ENCODE results near the gene SKOR1.

The SKOR1 gene

DNA sequence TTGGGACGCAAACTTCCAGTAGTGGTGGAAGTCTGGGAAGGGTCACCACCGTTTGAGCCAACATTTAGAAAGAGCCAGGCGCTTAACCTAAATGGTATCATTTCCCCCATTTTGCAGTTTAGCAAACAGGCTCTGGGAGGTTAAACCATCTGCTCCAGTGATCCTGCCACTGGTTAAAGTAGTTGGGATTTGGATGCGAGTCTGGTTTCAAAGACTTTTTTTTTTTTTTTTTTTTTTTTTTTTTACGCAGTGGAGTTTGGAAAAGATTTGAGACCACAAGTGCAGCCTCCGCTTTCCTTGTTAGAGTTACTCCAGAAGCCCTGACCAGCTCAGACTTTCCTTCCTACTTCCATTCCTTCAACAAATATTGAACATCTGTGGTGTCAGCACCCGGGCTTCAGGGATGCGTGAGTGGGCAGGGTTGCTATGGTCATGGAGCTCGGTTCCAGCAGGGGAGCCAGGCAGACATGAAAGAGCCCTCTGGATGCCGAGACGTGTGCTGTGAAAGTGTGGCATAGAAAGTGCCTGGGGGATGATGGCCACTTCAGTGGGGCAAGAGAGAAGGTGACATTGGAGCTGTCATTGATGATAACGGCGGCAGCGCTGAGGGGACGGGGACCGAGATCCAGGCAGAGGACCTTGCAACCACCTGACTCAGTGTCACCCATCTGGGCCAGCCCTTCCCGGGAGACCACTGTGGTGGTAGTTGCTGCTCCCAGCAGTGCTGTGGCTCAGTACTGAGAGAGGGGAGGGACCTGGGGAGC lies 15.6 kb downstream of the SKOR1 start:
- H3K36me3 ChIP-seq = no peaks in the 10 kb centered on the region
- no peak for TF ChIP-seq Cebpa-rat (IDR thresholded peaks at IDR 0.05)
- peak overlapping the region; percentile 80 to 98 (median 95) for H3K4me2 ChIP-seq
- peak overlapping the region; percentile 88 to 94 (median 91) for H3K9ac ChIP-seq
- peaks cover 24 to 51% (median 30%) of the 10 kb centered on the region in 10 experiments for H3K4me1 ChIP-seq
- H4K20me1 ChIP-seq = peaks cover 0 to 3% (median 2%) of the 10 kb centered on the region in 11 experiments; a peak in 10 of 22 replicates
- peak overlapping the region; percentile 64 to 87 (median 82) for H3K4me3 ChIP-seq
- peak overlapping the region; percentile 79 to 93 (median 89) for H3K27ac ChIP-seq
- no peaks in the 10 kb centered on the region for H3K9me3 ChIP-seq (replicated peaks in 1 of 11)
- peaks cover 21 to 32% (median 30%) of the 10 kb centered on the region in 11 experiments for H3K27me3 ChIP-seq

DNA sequence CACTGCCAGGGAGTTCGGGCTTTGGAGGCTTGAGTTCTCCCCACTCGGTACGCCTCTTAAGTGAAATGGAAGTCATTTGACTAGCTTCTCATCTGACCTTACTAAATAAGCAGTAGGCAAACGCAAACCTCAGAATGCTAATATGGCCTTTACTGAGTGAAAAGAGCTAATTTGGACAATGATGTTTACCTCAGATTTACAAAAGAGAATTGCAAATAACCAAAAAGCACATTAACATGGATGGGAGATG lies 16.1 kb downstream of the SKOR1 start:
- TF ChIP-seq Cebpa-rat (IDR thresholded peaks at IDR 0.05) = no peak
- Histone ChIP-seq H3K9me3 (replicated peaks in 1 of 11) (no peaks in the 10 kb centered on the region), H4K20me1 (no peaks in the 10 kb centered on the region), H3K36me3 (no peaks in the 10 kb centered on the region), H3K27ac (peak overlapping the region in 5 of 11 experiments; percentile 89 to 93 (median 93); a peak in 6 of 22 replicates), H3K4me2 (peak overlapping the region; percentile 80 to 98 (median 95)), H3K27me3 (peaks cover 16 to 27% (median 25%) of the 10 kb centered on the region in 11 experiments), H3K4me3 (peak overlapping the region; percentile 64 to 87 (median 82)), H3K9ac (peak overlapping the region; percentile 88 to 94 (median 91); a peak in 21 of 22 replicates), H3K4me1 (peaks cover 22 to 46% (median 27%) of the 10 kb centered on the region in 10 experiments)

DNA sequence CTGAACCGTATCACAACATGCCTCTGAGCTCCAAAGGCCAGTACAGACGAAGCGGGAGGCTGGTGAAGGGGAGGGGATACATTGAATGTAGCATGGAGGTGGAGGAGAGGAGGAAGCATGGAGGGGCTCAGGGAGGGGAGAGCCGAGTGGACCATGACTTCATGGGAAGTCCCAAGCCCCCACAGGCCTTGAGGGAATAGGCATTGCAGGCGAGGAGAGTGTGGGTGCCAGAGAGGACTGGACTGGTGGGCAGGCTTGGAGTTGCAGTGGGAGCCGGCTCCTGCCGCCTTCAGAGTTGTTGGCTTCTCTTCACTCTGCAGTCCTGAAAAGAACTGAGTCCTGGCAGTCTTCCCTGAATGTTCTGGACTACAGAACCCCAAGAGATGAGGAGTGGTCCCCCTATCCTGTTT lies 17.8 kb downstream of the SKOR1 start:
- no peaks in the 10 kb centered on the region for H3K9me3 ChIP-seq (replicated peaks in 1 of 11)
- H3K4me3 ChIP-seq = no peak overlapping the region
- no peak overlapping the region for H3K27ac ChIP-seq
- H3K4me2 ChIP-seq = peak overlapping the region in 6 of 11 experiments; percentile 3 to 27 (median 12); a peak in 5 of 22 replicates
- H3K36me3 ChIP-seq = no peaks in the 10 kb centered on the region
- TF ChIP-seq Cebpa-rat (IDR thresholded peaks at IDR 0.05) = no peak
- H3K9ac ChIP-seq = no peak overlapping the region
- peaks cover 19 to 46% (median 26%) of the 10 kb centered on the region in 10 experiments for H3K4me1 ChIP-seq
- H3K27me3 ChIP-seq = peaks cover 7 to 11% (median 8%) of the 10 kb centered on the region in 11 experiments; a peak in 21 of 22 replicates
- H4K20me1 ChIP-seq = no peaks in the 10 kb centered on the region

DNA sequence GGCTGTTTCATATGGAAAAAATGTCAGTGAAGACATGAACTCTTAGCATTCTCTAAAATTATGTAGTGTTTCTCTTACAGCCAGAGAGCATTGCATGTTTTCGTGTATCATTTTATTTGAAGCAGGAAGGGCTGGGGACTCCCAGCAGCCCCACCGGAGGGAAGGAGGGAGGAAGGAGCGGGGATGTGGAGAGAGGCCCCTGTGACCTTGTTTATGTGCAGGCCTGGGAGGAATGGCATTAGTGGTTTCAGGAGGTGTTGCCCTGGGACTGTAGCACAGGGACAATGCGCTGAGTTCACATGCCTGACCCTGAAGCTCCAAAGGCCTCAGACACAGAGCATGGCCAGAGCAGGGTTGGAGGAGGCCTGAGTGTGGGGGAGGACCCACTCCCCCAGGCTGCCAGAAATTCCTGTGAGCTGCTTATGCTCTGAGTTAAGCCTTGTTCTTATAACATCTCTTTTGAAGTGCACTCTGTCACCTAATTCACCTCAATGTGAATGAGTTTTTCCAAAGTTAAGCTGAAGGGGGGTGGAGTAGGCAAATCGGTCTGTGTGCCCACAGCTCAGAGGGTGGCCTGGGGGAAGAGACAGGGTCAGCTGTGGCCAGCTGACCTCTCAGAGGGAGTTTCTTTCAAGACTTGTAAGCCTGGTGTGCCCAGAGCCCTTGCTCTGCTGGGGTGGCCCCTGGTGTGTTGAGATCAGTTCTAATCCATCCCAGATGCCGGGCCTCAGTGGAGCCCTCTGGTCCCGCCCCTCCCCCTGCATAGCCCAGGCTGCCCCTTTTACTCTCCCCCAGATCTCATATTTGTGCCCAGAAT lies 18.5 kb downstream of the SKOR1 start:
- no peak overlapping the region for H3K27ac ChIP-seq
- peaks cover 12 to 46% (median 22%) of the 10 kb centered on the region in 10 experiments for H3K4me1 ChIP-seq
- H3K9me3 ChIP-seq (replicated peaks in 1 of 11) = peaks cover 0 to 2% (median 0%) of the 10 kb centered on the region in 11 experiments; a peak in 1 of 22 replicates
- no peak overlapping the region for H3K9ac ChIP-seq
- no peaks in the 10 kb centered on the region for H3K36me3 ChIP-seq
- H3K27me3 ChIP-seq = peaks cover 0 to 4% (median 1%) of the 10 kb centered on the region in 11 experiments; a peak in 14 of 22 replicates
- TF ChIP-seq Cebpa-rat (IDR thresholded peaks at IDR 0.05) = no peak
- no peaks in the 10 kb centered on the region for H4K20me1 ChIP-seq
- peak overlapping the region in 2 of 11 experiments; percentile 7 to 27; a peak in 1 of 22 replicates for H3K4me2 ChIP-seq
- no peak overlapping the region for H3K4me3 ChIP-seq

DNA sequence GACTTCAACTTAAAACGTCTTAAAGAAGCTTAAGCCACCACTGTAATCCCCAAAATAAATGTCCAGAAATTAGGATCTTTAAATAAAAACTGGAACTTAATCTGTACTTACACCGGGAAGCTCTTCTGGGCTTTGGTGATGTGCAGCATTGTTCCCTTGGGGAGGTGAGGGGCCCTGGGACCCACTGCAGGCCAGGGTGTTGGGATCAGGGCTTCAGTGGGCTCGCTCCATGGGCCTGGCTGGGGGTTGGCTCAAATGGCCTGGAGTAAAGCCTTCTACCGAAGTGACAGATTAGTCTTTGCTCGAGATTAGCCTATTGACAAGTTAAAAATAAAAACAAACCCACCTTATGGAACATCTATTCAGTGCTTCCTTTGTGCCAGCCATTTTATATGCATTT lies 20.7 kb downstream of the SKOR1 start:
- Histone ChIP-seq H3K27ac (no peak overlapping the region), H3K9ac (no peak overlapping the region), H3K4me1 (peaks cover 15 to 48% (median 26%) of the 10 kb centered on the region in 10 experiments), H3K36me3 (no peaks in the 10 kb centered on the region), H4K20me1 (no peaks in the 10 kb centered on the region), H3K27me3 (no peaks in the 10 kb centered on the region), H3K4me3 (no peak overlapping the region), H3K9me3 (replicated peaks in 1 of 11) (peaks cover under 1 to 13% (median 10%) of the 10 kb centered on the region in 11 experiments; a peak in 16 of 22 replicates), H3K4me2 (no peak overlapping the region)
- TF ChIP-seq Cebpa-rat (IDR thresholded peaks at IDR 0.05) = no peak

DNA sequence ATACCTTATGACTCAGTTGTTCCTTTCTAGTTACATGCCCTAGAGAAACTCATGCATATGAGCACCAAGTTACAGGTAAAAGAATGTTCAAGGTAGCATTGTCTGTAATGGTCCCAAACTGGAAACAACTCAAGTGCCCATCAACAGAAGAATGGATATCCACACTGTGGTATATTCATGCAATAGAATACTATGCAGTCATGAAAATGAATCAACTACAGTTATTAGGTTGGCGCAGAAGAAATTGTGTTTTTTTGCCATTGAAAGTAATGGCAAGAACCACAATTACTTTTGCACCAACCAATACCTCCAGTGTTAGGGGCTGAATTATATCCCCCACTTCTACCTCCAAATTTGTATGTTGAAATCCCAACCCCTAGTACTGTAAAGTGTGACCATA lies 24.2 kb downstream of the SKOR1 start:
- no peak for TF ChIP-seq Cebpa-rat (IDR thresholded peaks at IDR 0.05)
- no peaks in the 10 kb centered on the region for H4K20me1 ChIP-seq
- no peaks in the 10 kb centered on the region for H3K36me3 ChIP-seq
- no peak overlapping the region for H3K4me3 ChIP-seq
- no peak overlapping the region for H3K4me2 ChIP-seq
- no peak overlapping the region for H3K27ac ChIP-seq
- no peak overlapping the region for H3K9ac ChIP-seq
- no peaks in the 10 kb centered on the region for H3K27me3 ChIP-seq
- H3K4me1 ChIP-seq = peaks cover 10 to 42% (median 19%) of the 10 kb centered on the region in 10 experiments
- peaks cover 9 to 29% (median 11%) of the 10 kb centered on the region in 11 experiments; a peak in 19 of 22 replicates for H3K9me3 ChIP-seq (replicated peaks in 1 of 11)

DNA sequence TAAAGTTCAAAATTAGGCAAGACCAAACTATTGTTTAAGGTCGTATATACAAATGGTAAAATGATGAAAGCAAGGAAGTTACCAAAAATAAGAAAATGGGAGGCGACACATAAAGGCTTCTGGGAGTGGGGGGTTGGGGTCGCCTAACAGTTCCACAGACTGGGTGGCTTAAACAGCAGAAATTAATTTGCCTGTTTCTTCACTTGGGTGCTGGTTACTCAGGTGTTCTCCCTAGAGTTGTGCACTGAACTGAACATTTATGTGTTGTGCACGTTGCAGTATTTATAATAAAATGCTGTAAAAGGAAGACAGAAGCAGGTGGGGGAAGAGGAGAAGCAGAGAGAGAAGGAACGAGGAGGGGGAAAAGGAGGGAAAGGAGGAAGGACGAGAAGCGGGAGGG lies 25.0 kb downstream of the SKOR1 start:
- Histone ChIP-seq H3K4me3 (no peak overlapping the region), H3K27ac (peak overlapping the region in 5 of 11 experiments; percentile 18 to 58 (median 49); a peak in 7 of 22 replicates), H3K36me3 (no peaks in the 10 kb centered on the region), H3K9me3 (replicated peaks in 1 of 11) (peaks cover 9 to 29% (median 11%) of the 10 kb centered on the region in 11 experiments; a peak in 19 of 22 replicates), H3K27me3 (no peaks in the 10 kb centered on the region), H3K4me1 (peaks cover 11 to 45% (median 20%) of the 10 kb centered on the region in 10 experiments), H3K9ac (no peak overlapping the region), H4K20me1 (no peaks in the 10 kb centered on the region), H3K4me2 (peak overlapping the region; percentile 27 to 78 (median 39); a peak in 21 of 22 replicates)
- no peak for TF ChIP-seq Cebpa-rat (IDR thresholded peaks at IDR 0.05)

DNA sequence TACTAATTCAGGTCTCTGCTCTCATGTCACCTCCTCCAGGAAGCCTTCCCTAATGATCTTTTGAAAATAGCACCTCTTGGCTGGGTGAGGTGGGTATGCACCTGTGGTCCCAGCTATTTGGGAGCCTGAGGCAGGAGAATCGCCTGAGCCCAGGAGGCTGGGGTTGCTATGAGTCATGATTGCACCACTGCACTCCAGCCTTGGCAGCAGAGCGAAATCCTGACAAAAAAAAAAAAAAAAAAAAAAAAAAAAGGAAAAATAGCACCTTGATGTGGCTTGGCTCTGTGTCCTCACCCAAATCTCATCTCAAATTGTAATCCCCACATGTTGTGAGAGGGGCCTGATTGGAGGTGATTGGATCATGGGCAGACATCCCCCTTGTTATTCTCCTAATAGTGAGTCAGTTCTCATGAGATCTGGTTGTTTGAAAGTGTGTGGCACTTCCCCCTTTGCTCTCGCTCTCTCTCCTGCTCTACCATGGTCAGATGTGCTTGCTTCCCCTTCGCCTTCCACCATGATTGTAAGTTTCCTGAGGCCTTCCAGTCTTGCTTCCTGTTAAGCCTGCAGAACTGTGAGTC lies 25.8 kb downstream of the SKOR1 start:
- H3K4me2 ChIP-seq = peak overlapping the region; percentile 27 to 78 (median 39); a peak in 20 of 22 replicates

More for the DNA sequence above, 25.8 kb downstream of the SKOR1 start:
- H3K4me1 ChIP-seq = peaks cover 12 to 52% (median 27%) of the 10 kb centered on the region in 10 experiments
- no peaks in the 10 kb centered on the region for H3K36me3 ChIP-seq
- H3K4me3 ChIP-seq = no peak overlapping the region
- peaks cover 9 to 29% (median 11%) of the 10 kb centered on the region in 11 experiments; a peak in 19 of 22 replicates for H3K9me3 ChIP-seq (replicated peaks in 1 of 11)
- H3K27me3 ChIP-seq = no peaks in the 10 kb centered on the region
- H4K20me1 ChIP-seq = no peaks in the 10 kb centered on the region
- peak overlapping the region in 6 of 11 experiments; percentile 18 to 58 (median 50); a peak in 9 of 22 replicates for H3K27ac ChIP-seq
- no peak for TF ChIP-seq Cebpa-rat (IDR thresholded peaks at IDR 0.05)
- no peak overlapping the region for H3K9ac ChIP-seq
